GM18499 (cell line): ENCODE data around the gene DIS3L2.
"Not testable (repeated sequence)": the region's sequence is repeated elsewhere in the genome, so short reads cannot be mapped to it uniquely, and the experiment has no call there.

Experiments
- ATAC-seq: cut with Tn5 transposase; IDR thresholded peaks from one replicate; pipeline ENCODE4 v1.9.1; 2021; ENCODE audit warnings: moderate number of reproducible peaks; ENCODE audit not compliant: insufficient read depth, unreplicated experiment

Gene DIS3L2

GRCh38 chr2:232336241-232336736, 374.8 kb downstream of the DIS3L2 start:
- no peak for ATAC-seq

- no peak for ATAC-seq
These were observed 375.6 kb downstream of the DIS3L2 start for GRCh38 chr2:232336981-232337720.

- ATAC-seq = not testable (repeated sequence)
These were observed 376.7 kb downstream of the DIS3L2 start for GRCh38 chr2:232338094-232338758.

- no peak for ATAC-seq
These were observed 377.2 kb downstream of the DIS3L2 start for GRCh38 chr2:232338759-232339106.

- no peak for ATAC-seq
These were observed 377.9 kb downstream of the DIS3L2 start for GRCh38 chr2:232339121-232340081.

- ATAC-seq = no peak
These were observed 378.8 kb downstream of the DIS3L2 start for GRCh38 chr2:232340171-232340935.

- ATAC-seq = no peak
These were observed 379.7 kb downstream of the DIS3L2 start for GRCh38 chr2:232341061-232341738.

GRCh38 chr2:232341739-232342126, 380.2 kb downstream of the DIS3L2 start:
- no peak for ATAC-seq

GRCh38 chr2:232342635-232343565, 381.4 kb downstream of the DIS3L2 start:
- no peak for ATAC-seq

- no peak for ATAC-seq
These were observed 382.3 kb downstream of the DIS3L2 start for GRCh38 chr2:232343821-232344220.

- no peak for ATAC-seq
These were observed 383.7 kb downstream of the DIS3L2 start for GRCh38 chr2:232345251-232345650.

GRCh38 chr2:232347369-232347768, 385.9 kb downstream of the DIS3L2 start:
- no peak for ATAC-seq

- ATAC-seq = no peak
These were observed 387.4 kb downstream of the DIS3L2 start for GRCh38 chr2:232348936-232349335.

- ATAC-seq = no peak
These were observed 388.0 kb downstream of the DIS3L2 start for GRCh38 chr2:232349546-232349945.

- ATAC-seq = no peak
These were observed 388.6 kb downstream of the DIS3L2 start for GRCh38 chr2:232349946-232350635.

- no peak for ATAC-seq
These were observed 389.5 kb downstream of the DIS3L2 start for GRCh38 chr2:232350804-232351685.
